H9 (cell line): ENCODE results near the gene CNNM3. TPM values are rescaled to one million over a fixed set of nuclear protein-coding genes. Genes with fewer than 3 reads are reported as not detected.

Experiments
- DNase-seq: peaks from one replicate; pipeline ENCODE4 v3.0.0-alpha.2; 2017
- H2AFZ ChIP-seq: one replicate; pipeline ENCODE4 v1.6.1; 2013; ENCODE audit warnings: mild to moderate bottlenecking, low read length, control low read depth, moderate library complexity
- H2AK5ac ChIP-seq: 2 replicates; pipeline ENCODE4 v1.6.1; 2013; ENCODE audit warnings: low read length, control low read depth, mixed read lengths; ENCODE audit not compliant: insufficient read length
- H2BK120ac ChIP-seq: one replicate; pipeline ENCODE4 v1.6.1; 2013; ENCODE audit warnings: low read depth, mild to moderate bottlenecking, low read length, control low read depth, inconsistent platforms; ENCODE audit not compliant: poor library complexity, severe bottlenecking
- H2BK12ac ChIP-seq: 2 replicates; pipeline ENCODE4 v1.6.1; 2013; ENCODE audit warnings: low read length, control low read depth, mixed read lengths, low read depth; ENCODE audit not compliant: insufficient read length
- H2BK15ac ChIP-seq: 2 replicates; pipeline ENCODE4 v1.6.1; 2013; ENCODE audit warnings: low read depth, low read length, control low read depth
- H2BK20ac ChIP-seq: one replicate; pipeline ENCODE4 v1.6.1; 2013; ENCODE audit warnings: low read depth, mild to moderate bottlenecking, low read length, control low read depth, inconsistent platforms; ENCODE audit not compliant: poor library complexity, severe bottlenecking
- H2BK5ac ChIP-seq: 2 replicates; pipeline ENCODE4 v1.6.1; 2013; ENCODE audit warnings: low read length, control low read depth, mixed read lengths; ENCODE audit not compliant: insufficient read length
- H3K14ac ChIP-seq: 2 replicates; pipeline ENCODE4 v1.6.1; 2013; ENCODE audit warnings: low read length, control low read depth; ENCODE audit not compliant: insufficient read depth
- H3K18ac ChIP-seq: 2 replicates; pipeline ENCODE4 v1.6.1; 2013; ENCODE audit warnings: low read depth, mild to moderate bottlenecking, mixed read lengths, low read length, control low read depth; ENCODE audit not compliant: insufficient read length
- H3K23ac ChIP-seq: 2 replicates; pipeline ENCODE4 v1.6.1; 2013; ENCODE audit warnings: low read length, control low read depth, mixed read lengths, low read depth; ENCODE audit not compliant: insufficient read length
- H3K23me2 ChIP-seq: 2 replicates; pipeline ENCODE4 v1.6.1; 2013; ENCODE audit warnings: low read depth, mild to moderate bottlenecking, mixed read lengths, low read length, control low read depth; ENCODE audit not compliant: insufficient read length, poor library complexity, severe bottlenecking
- H3K27ac ChIP-seq: 2 replicates; pipeline ENCODE4 v1.5.1; 2013; ENCODE audit warnings: low read length, control low read depth, mixed read lengths, low read depth; ENCODE audit not compliant: insufficient read length
- H3K27me3 ChIP-seq: 2 replicates; pipeline ENCODE4 v1.6.1; 2013; ENCODE audit warnings: low read length, control low read depth, inconsistent platforms; ENCODE audit not compliant: insufficient read depth
- H3K4ac ChIP-seq: 2 replicates; pipeline ENCODE4 v1.6.1; 2013; ENCODE audit warnings: low read depth, mild to moderate bottlenecking, control low read depth, inconsistent platforms, low read length, moderate library complexity
- H3K4me1 ChIP-seq: 2 replicates; pipeline ENCODE4 v1.6.1; 2013; ENCODE audit warnings: low read length, control low read depth, inconsistent platforms; ENCODE audit not compliant: insufficient read depth
- H3K4me2 ChIP-seq: 2 replicates; pipeline ENCODE4 v1.6.1; 2013; ENCODE audit warnings: low read length, control low read depth, mixed read lengths; ENCODE audit not compliant: insufficient read length, insufficient read depth
- H3K56ac ChIP-seq: 2 replicates; pipeline ENCODE4 v1.6.1; 2013; ENCODE audit warnings: low read depth, mild to moderate bottlenecking, mixed read lengths, low read length, control low read depth; ENCODE audit not compliant: insufficient read length
- H3K79me1 ChIP-seq: 2 replicates; pipeline ENCODE4 v1.6.1; 2013; ENCODE audit warnings: low read depth, mild to moderate bottlenecking, moderate library complexity, low read length, control low read depth, inconsistent platforms; ENCODE audit not compliant: insufficient read depth, poor library complexity, severe bottlenecking
- H3K79me2 ChIP-seq: 2 replicates; pipeline ENCODE4 v1.6.1; 2013; ENCODE audit warnings: low read length, control low read depth, inconsistent platforms; ENCODE audit not compliant: insufficient read depth
- H3K9ac ChIP-seq: 2 replicates; pipeline ENCODE4 v1.6.1; 2013; ENCODE audit warnings: low read length, control low read depth, mixed read lengths; ENCODE audit not compliant: insufficient read length; ENCODE audit errors: extremely low read depth
- H3K9me3 ChIP-seq: one replicate; pipeline ENCODE4 v1.6.1; 2013; ENCODE audit warnings: low read depth, low read length, inconsistent platforms; ENCODE audit not compliant: control insufficient read depth
- H3T11ph ChIP-seq: one replicate; pipeline ENCODE4 v1.6.1; 2013; ENCODE audit warnings: mild to moderate bottlenecking, low read length, control low read depth, inconsistent platforms
- H4K20me1 ChIP-seq: one replicate; pipeline ENCODE4 v1.6.1; 2013; ENCODE audit not compliant: control insufficient read depth, insufficient read length, insufficient read depth
- H4K5ac ChIP-seq: 2 replicates; pipeline ENCODE4 v1.6.1; 2013; ENCODE audit warnings: low read depth, mild to moderate bottlenecking, mixed read lengths, low read length, control low read depth; ENCODE audit not compliant: insufficient read length
- H4K8ac ChIP-seq: replicated peaks from 2 replicates; pipeline ENCODE4 v1.6.1; 2013; ENCODE audit warnings: low read length, control low read depth, mixed read lengths, low read depth; ENCODE audit not compliant: insufficient read length
- H4K91ac ChIP-seq: 2 replicates; pipeline ENCODE4 v1.6.1; 2013; ENCODE audit warnings: low read depth, mild to moderate bottlenecking, moderate library complexity, mixed read lengths, low read length, control low read depth; ENCODE audit not compliant: insufficient read length
- H3K27ac Mint-ChIP-seq, 3 experiments: 2 replicates in 2 of 3; 3 replicates in 1 of 3; pipeline ENCODE4 v1.8.0; 2020 to 2021; ENCODE audit warnings: mixed read lengths in 3 of 3, mild to moderate bottlenecking in 1 of 3, moderate library complexity in 1 of 3
- H3K27me3 Mint-ChIP-seq: 2 replicates; pipeline ENCODE4 v1.8.0; 2021; ENCODE audit warnings: low read depth, mild to moderate bottlenecking, moderate library complexity, mixed read lengths
- H3K36me3 Mint-ChIP-seq, 3 experiments: 2 replicates in 2 of 3; 3 replicates in 1 of 3; pipeline ENCODE4 v1.8.0; 2020 to 2021; ENCODE audit warnings: low read depth in 3 of 3, mixed read lengths in 3 of 3; ENCODE audit not compliant: insufficient read depth in 1 of 3
- H3K4me1 Mint-ChIP-seq, 2 experiments: 2 replicates each; pipeline ENCODE4 v1.8.0; 2020; ENCODE audit warnings: mixed read lengths in 2 of 2
- H3K4me3 Mint-ChIP-seq, 2 experiments: 2 replicates in 1 of 2; 3 replicates in 1 of 2; pipeline ENCODE4 v1.8.0; 2020 to 2021; ENCODE audit warnings: mild to moderate bottlenecking in 2 of 2, mixed read lengths in 2 of 2, moderate library complexity in 1 of 2
- H3K9me3 Mint-ChIP-seq, 2 experiments: 2 replicates in 1 of 2; 3 replicates in 1 of 2; pipeline ENCODE4 v1.8.0; 2020; ENCODE audit warnings: mild to moderate bottlenecking in 2 of 2, mixed read lengths in 2 of 2, moderate library complexity in 1 of 2
- CTCF ChIP-seq: fragments of 200-600 bp; sonication (generic); conservative IDR thresholded peaks from 3 replicates; pipeline ENCODE4 v1.8.0; 2021; ENCODE audit warnings: antibody characterized with exemption, mild to moderate bottlenecking
- WGBS: extraction: QIAGEN DNeasy Blood & Tissue Kit; methylation state at CpG from one replicate; pipeline ENCODE4 v1.1.7; 2013; ENCODE audit warnings: missing lambda C conversion rate, low lambda C conversion rate, mixed read lengths; ENCODE audit not compliant: insufficient read length; ENCODE audit errors: extremely low coverage; 5-methylcytosine and 5-hydroxymethylcytosine counted together
- total RNA-seq: library from RNA; stranded (reverse); gene quantifications from 2 replicates; pipeline ENCODE4 v1.2.1, GENCODE V29; 2021

The CNNM3 gene
- total RNA-seq, 1 experiment from 2014 or later = 25.0 TPM

- Histone ChIP-seq H4K5ac (no peak overlapping the region), H3K23ac (no peak overlapping the region), H3T11ph (no peak overlapping the region), H2BK5ac (no peak overlapping the region), H2BK12ac (no peak overlapping the region), H3K18ac (no peak overlapping the region), H4K20me1 (no peaks in the 10 kb centered on the region), H3K9me3 (no peaks in the 10 kb centered on the region), H3K4me2 (no peak overlapping the region), H2BK120ac (no peak overlapping the region), H3K27me3 (no peaks in the 10 kb centered on the region), H2AK5ac (no peak overlapping the region), H3K9ac (no peak overlapping the region), H3K14ac (no peak overlapping the region), H3K23me2 (no peaks in the 10 kb centered on the region), H3K4me1 (no peaks in the 10 kb centered on the region), H3K56ac (no peak overlapping the region), H4K8ac (no peak overlapping the region), H2BK20ac (no peak overlapping the region), H3K79me2 (no peaks in the 10 kb centered on the region), H3K27ac (no peak overlapping the region), H2BK15ac (no peak overlapping the region), H4K91ac (no peak overlapping the region), H3K4ac (no peak overlapping the region), H3K79me1 (no peaks in the 10 kb centered on the region), H2AFZ (no peak overlapping the region)
- Mint-ChIP-seq H3K4me3 (no peak overlapping the region), H3K36me3 (peaks cover 36 to 80% (median 68%) of the 10 kb centered on the region in 3 experiments), H3K27ac (peak overlapping the region in 2 of 3 experiments; percentile 97 to 98; a peak in 2 of 7 replicates), H3K9me3 (no peaks in the 10 kb centered on the region), H3K27me3 (no peaks in the 10 kb centered on the region), H3K4me1 (peaks cover 21 to 22% of the 10 kb centered on the region in 2 experiments)
- no CpG with 5 or more reads among the region's 10 CpGs for WGBS
- no peak for TF ChIP-seq CTCF
- no peak for DNase-seq
Measured at GRCh38 chr2:96831679-96832078, 15.6 kb downstream of the CNNM3 start.
